Activated CD8-positive, alpha-beta memory T cell treated with anti-CD3 and anti-CD28 coated beads, Interleukin-2, amount 50 U/mL, for 24 hours (primary cell): ENCODE measurements around the gene TMEM161B.
"Not testable (repeated sequence)": the region's sequence is repeated elsewhere in the genome, so short reads cannot be mapped to it uniquely, and the experiment has no call there.

ENCODE experiments used
- DNase-seq: peaks from one replicate; pipeline ENCODE4 v3.0.0-alpha.2; 2020; ENCODE audit errors: extremely low read depth

TMEM161B gene

DNA sequence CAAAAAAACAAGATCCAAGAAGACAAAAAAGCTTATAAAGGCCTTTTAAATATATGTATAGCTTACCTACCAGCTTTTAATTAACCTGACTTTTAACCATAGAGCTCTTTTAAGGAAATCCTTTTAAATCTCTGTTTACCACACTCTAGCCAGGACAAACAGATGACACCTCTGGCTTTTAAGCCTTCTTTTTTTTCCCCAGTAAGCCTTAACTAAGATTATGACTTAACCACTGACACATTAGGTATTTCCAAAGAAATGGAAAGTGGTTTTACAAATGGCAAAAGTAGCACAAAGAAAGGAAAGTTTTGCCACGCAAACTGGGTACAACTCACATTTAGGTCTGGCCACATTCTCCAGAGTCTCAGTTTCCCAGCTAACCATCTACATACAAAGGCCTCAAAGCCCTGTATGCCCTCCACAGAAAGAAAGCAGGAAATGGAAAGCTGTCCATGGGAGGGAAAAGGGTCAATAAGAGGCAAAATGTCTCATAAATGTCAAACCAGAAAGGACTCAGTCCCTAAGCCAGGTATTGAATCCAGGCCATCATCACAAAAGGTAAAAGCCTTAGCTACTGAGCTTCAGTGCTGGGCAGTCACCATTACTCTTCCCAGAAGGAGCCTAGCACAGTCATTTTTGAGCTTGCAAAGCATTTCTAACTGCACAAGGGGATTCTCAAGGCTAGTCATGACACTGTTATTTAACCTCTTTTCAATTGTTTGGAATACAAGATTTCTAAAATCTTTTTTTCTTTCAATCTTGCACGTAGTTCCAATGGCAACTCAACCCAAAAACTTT, 19.7 kb downstream of the TMEM161B start:
- no peak for DNase-seq

DNA sequence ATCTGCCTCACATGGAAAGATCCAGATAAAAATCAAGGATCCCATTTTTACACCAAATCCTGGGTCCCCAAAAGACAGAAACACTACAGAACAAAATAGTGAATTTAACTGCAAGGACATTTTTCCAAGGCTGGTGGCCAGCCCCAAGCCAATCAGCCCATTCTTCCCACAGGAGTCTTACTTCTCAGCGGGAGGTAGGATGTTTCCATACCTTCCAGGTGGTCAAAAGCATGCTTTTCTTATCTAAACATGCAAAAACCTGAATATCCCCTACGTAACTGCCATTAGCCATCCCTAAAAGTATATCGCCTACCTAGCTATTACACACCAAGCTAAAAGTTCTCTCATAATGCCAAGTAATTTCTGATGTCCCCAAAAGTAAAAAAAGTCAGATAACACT, 20.6 kb downstream of the TMEM161B start:
- no peak for DNase-seq

DNA sequence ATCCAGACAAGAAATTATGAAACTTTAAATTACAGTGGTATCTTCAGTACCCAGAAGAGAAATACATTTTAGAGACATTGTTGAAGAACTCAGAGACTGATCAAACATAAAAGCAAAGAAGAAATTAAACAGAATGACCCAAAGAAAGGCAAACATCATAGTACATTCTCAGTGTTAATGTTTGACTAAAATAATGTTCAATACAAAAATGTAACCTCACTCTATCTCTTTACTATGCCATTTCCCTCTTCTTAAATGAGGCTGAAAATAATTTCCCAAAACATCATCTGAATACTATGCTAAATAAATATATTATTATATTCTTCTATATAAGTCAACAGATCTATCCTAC, 22.8 kb downstream of the TMEM161B start:
- DNase-seq, result no peak

DNA sequence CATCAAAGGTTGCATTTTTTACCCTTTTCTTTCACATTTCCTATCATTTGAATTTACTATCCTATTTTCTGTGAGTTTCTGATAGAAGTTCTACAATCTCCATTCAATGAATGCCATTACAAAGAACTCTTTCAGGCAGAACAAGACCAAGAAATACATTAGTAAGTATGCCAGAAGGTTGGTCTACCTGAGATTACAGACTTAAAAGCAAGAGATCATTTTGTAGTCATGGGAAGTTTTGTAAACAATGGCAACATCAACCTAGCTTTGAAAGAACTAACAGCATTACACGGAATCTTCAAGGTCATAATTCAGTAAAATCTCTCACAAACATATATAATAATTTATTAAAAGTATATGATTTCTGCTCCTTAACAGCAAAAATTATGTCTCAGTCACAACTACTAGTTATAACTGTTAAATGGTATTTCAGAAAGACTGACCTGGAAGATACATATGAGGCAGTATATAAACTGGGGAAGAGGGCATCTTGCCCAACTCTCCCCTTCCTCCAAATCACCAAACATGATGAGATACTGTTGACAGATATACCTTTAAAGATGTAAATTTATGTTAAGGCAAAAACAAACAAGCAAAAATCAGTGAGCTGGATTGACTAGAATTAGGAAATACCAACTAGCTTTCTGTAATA, 23.3 kb downstream of the TMEM161B start:
- DNase-seq, result no peak

DNA sequence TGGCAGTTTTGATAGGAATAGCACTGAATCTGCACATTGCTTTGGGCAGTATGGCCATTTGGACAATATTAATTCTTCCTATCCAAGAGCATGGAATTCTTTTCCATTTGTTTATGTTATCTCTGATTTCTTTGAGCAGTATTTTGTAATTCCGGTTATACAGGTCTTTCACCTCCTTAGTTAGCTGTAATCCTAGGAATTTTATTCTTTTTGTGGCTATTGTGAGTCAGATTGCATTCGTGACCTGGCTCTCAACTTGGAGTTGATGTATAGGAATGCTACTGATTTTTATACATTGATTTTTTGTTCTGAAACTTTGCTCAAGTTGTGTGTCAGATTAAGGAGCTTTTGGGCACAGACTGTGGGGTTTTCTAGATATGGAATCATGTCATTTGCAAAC, 24.0 kb downstream of the TMEM161B start:
- no peak for DNase-seq

DNA sequence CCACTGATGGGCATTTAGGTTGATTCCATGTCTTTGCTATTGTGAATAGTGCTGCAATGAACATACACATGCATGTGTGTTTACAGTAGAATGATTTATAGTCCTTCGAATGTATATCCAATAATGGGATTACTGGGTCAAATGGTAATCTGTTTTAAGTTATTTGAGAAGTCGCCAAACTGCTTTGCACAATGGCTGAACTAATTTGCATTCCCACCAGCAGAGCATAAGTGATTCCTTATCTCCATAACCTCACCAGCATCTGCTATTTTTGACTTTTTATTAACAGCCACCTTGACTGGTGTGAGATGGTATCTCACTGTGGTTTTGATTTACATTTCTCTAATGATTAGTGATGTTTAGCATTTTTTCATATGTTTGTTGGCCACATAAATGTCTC, 25.2 kb downstream of the TMEM161B start:
- DNase-seq, result not testable (repeated sequence)

DNA sequence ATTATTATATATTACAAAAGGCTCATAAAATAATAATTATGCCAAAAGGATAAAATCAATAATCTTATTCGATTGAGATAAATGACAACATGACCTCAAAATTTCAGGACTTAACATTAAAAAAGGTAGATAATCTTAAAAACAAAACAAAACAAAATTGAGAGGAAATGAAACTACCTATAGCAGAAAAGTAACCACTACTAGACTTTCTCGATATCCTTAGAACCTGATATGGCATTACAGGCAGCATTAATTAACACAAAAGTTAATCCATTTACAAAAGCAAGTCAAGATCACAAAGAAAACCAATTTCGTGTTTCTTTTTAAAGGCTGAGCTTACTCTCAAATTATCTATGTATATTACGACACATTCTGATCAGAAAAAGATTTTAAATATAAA, 29.9 kb downstream of the TMEM161B start:
- DNase-seq, result no peak

DNA sequence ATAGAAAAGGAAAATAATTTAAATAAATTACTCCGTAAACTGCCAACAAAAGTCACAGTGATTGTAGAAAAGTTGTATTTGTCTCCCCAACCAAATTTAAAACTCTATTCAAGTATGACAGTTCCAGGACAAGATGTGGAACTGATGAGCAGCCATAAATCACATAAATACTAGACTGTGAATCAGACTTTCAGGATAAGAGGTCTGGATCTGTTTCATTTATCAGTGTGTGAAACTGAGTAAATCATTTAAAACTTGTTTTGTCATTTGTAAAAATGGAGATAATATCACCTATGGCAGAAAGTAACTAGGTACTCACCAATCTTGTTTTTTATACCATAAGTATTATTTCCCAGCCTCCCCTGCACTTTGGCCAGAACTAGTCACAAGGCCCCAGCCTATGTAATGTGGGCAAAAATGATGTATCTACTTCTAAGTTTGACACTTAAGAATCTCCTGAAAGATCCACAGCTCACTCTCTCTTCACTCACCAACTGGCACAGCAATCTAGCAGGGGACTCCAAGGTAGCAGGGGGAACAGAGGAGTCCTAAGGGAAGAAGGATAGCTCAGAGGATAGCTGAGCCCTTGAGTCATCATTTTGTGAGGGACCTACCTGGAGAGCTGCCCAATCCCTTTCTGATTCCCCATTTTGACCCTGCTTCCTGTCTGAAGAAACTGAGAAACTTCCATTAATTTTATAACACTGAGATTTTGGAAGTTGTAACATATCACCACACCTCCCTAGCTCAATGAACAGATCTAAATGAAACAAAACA, 31.6 kb downstream of the TMEM161B start:
- no peak for DNase-seq

DNA sequence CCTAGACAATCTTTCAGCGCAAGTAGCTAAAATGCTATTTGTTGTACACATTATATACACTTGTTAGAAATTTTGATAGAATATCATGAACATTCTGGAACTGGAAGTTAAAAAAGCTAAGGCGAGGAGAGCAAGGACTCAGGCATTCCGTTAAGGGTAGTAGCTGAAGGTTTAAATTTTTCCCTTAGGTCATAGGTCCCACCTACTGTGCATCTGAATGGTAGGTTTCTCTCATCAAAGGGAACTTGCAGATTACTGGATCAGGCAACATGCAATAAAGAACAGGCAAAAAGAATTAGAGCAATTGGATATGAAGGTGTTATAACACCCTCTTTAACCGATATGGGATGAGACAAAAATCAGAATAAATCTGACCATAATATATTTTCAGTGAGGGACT, 32.8 kb downstream of the TMEM161B start:
- no peak for DNase-seq

DNA sequence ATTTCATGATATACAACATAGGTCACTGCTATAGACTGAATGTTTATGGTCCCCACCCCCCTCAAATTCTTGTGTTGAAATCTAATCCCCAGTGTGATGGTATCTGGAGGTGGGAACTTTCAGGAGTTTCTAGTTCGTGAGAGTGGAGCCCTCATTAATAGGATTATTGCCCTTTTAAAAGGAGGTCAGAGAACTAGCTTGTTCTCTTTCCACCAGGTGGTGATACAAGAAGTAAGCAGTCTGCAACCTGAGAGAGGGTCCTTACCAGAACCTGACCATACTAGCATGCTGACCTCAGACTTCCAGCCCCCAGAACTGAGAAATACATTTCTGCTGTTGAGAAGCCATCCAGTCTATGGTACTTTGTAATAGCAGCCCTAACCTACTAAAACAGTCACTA, 33.3 kb downstream of the TMEM161B start:
- DNase-seq, result no peak

DNA sequence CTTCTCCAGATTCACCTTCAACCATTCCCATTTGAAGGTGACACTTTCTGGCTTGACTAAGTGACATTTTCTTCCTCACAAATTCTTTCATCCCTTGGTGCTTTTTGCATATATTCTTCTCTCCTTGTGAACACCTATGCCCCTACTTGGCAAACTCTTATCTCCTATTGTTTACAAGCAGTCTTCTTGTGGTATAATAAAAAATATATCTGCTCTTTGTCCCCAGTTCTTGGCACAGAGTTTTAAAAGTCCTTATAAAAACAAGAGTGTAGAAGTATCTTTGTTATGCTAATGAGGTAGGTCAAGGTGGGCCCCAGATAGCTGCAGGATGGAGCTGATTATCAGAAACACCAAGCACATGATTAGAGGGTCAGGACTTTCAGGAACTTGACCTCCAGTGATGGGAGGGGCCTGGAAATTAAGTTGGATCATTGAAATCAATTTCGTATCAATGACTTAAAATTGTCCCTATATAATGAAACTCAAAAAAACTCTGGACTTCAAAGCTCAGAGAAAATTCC, 38.0 kb downstream of the TMEM161B start:
- no peak for DNase-seq

DNA sequence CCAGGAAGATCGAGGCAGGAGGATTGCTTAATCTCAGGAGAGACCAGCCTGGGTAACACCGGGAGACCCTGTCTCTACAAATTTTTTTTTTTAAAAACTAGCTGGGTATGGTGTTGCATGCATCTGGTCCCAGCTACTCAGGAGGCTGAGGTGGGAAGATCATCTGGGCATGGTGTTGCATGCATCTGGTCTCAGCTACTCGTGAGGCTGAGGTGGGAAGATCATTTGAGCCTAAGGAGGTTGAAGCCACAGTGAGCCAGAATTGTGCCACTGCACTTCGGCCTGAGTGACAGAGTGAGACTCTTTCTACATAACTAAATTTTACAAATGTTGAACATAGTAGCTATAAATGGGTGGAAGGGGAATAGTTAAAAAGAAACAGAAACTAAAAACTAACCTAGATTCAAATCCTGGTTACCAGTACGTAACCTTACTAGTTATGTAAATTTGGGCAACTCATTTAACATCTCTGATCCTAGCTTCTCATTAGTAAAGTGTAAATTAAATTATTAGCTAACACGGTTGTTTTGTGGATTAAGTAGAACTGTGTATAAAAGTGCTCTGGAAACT, 41.7 kb downstream of the TMEM161B start:
- no peak for DNase-seq

DNA sequence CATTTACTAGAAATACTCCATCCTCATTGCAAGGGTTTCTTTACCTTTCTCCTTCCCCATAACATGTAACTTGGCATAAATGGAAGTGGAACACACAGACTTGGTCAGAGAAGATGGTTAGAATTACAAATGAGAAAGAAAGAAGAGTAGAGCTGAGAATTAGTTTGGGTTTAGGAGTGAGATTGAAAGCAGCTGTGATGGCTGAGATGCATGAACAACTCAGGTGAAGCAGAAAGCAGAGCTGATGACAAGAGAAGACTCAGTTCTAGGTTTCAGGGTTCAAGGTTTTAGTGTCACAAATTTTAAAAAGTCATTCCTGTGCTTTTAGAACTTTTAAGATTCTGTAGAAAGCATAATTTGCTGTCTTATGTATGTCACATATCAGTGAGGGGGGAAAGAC, 54.0 kb downstream of the TMEM161B start:
- DNase-seq, result no peak

DNA sequence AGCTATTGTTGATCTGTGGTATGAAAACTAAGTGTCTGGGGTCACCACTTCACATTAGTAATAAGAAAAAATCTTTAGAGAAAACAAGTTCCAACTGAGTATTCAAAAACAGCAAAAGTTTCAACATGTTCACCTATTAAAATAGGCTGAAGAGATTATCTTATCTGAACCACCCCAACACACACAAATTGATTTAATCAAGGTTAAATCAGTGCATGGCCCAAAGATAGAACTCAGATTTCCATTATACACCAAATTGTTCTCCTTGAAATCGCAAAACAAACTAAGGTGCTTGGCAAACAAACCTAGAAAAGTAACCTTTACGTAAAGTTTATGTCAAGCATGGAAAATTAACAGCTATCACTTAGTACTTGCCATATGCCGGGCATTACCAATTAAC, 61.1 kb downstream of the TMEM161B start:
- DNase-seq, result no peak

DNA sequence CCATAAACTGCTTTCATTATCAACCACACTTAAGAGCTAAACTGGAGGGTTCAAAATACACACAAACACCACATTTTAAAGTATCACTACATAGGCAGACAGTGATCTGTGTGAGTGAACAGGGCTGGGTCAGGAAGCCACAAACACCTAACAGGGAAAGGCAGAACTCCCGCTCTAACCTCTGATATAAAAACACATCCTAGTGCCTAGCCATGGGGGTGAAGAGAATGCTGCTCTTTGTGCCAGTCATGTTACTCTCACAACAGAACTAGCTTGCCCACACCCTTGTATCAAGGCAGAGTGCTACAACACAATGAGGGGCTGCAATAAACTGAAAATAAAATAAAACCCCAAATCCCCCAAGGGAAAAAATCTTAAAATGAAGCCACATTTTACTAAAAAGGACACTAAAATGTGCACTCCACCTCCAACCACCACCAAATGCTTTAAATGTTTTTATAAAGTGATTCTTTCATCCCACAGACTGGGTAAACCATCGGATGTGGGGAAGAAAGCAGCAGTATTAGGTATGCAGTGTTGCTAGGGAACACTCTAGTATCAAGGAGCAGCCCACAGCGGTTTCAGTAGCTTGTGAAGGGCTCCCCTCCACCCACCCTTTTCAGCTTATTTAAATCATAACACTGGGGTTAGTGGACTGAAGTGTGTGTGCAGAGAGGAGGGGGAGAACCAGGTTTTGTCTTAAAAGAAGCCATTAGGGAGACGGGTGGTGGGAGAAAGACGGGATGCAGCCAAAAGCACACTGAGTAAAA, 64.5 kb downstream of the TMEM161B start:
- peak; percentile 26 for DNase-seq

DNA sequence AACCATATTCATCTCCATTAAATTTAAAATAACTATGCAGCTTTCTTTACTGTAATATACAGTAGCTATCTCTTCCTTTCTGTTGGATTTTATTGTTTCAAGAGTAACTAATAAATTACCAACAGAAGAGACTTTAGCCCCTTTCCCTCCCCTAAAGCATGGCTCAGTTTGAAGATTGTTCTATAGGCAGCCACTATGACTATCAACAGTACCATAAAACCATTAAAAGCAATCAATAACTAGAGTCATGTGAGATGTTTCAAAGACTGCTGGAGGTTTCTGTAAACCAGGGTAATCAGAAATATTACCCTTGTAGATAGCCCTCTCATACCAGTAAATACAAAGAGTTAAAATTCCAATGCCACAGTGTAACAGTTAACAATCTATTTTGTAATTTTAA, 73.0 kb downstream of the TMEM161B start:
- no peak for DNase-seq

DNA sequence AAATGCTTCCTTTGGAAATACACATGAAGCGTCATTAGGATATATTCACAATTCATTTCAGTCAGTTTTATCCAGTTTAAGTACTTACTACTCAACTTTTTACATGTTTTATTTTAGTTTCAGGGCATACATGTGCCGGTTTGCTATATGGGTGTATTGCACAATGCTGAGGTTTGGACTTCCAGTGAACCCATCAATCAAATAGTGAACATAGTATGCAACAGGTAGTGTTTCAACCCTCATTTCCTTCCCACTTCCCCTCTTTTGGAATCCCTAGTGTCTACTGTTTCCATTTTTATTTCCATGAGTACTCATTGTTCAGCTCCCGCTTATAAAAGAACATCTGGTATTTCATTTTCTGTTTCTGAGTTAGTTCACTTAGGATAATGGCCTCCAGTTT, 74.7 kb downstream of the TMEM161B start:
- no peak for DNase-seq

DNA sequence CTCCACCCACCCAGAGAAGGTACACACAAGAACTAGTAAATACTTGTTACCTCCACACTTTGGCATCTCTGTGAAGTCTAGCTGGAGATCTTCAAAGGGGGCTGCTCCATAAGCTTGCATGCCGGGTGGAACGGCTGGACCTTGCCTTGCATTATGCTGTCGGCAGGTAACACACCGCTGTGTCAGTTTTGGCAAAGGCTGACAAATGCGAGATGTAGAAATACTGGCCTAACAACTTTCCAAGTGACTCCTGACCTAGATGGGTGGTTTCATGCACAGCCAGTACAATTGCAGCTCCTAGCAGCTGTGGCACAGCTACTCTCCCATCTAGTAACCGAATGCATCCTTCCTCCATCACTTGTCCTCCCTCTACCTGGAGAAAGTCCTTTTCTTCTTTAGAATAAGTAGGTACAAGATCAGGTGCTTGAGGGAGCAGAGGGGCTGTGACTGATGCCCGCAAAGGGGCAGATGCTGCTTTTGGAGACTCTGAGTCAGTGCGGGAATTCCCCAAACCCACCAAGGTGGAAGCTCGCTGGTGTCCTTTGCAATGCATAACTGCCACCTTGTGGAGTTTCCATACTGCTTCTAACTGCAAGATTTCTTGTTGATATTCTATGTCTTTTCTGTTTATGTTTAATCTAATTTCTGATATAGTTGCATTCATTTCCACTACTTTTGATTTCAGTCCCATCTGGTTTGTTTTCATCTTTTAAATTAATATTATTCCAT, 78.4 kb downstream of the TMEM161B start:
- DNase-seq, result peak; percentile 21

DNA sequence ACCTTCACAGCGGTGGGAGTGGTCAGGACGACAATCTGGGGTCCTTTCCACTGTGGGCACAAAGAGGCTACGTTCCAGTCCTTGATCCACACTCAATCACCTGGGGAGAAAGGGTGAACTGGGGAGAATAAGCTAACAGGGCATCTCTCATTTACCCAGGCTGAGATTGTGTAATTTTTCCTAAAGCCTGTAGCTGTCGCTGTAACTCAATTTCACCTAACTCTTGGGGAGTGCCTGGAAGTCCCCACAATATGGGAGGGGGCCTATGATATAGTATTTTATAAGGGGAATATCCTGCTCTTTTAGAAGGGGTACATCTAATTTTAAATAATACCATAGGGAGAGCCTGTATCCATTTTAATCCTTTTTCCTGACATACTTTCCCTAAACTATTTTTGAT, 79.2 kb downstream of the TMEM161B start:
- not testable (repeated sequence) for DNase-seq

DNA sequence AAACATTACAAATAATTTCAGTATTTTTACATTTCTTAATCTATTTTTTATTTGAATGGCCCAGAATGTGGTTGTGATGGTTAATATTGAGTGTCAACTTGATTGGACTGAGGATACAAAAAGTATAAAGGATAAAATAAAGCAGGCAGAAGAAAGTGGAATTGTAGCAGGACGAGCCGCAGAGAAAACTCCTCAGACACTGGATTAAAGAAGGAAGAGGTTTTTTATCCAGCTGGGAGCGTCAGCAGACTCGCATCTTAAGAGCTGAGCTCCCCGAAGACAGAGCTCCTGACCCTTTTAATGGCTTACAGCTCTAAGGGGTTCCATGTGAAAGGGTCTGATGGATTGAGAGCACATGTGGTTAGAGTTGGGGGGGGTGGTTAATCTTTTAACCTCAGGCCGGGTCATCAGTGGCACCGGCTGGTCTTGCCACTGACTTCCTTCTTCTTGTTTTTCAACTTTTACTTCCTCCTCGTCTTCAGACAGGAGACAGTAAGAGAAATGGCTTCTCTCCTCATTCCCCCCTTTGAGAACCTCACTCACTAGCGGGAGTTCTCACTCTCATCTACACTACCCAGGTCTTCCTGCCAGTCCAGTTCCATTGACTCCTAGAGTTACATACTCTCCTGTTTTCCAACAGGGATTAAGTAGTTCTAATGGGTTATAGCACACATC, 80.0 kb downstream of the TMEM161B start:
- DNase-seq, result no peak
